ENCODE measurements around the gene LANCL2. TPM values are rescaled to one million over a fixed set of nuclear protein-coding genes. Genes with fewer than 3 reads are reported as not detected.

Gene LANCL2
- total and polyA plus RNA-seq, 2 of the 4 experiments (the other 2 are of a cell fraction), result 11.7 to 17.9 TPM

DNA sequence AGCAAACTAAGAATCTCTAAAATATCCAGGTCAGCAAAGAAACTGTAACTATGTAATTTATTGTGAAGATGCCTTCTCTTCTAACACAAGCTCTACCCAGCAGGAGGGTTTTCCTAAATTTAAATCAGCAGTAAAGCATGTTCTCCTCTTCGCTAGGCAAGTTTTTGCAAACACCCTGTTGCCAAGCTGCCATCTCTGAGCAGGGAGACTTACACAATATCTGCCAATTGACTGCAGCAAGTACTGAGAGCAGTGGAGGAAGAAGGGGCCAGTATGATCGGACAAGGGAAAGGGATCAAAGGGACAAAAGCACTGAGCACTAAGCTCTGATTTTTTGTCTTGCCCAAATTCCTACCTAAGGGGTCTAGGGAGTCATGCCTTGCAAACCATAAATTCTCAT is 16.0 kb upstream of the LANCL2 start:
- Histone ChIP-seq H4K5ac (ENCODE audit: low read depth, low read length) (no peak overlapping the region), H2BK20ac (ENCODE audit: low read depth, low read length) (no peak overlapping the region), H3K56ac (ENCODE audit: extremely low read depth, insufficient read depth, low read length) (no peak overlapping the region), H4K91ac (ENCODE audit: insufficient read depth, low read depth, low read length) (no peak overlapping the region), H2BK120ac (ENCODE audit: low read depth, low read length) (no peak overlapping the region), H2AFZ (replicated peaks; ENCODE audit: low read length, poor library complexity) (no peak overlapping the region), H2AK5ac (ENCODE audit: low read depth, low read length) (no peak overlapping the region), H4K8ac (ENCODE audit: low read depth in 2 of 2, low read length in 2 of 2) (no peak overlapping the region), H3K14ac (replicated peaks; ENCODE audit: low read depth, low read length) (no peak overlapping the region), H3K4me2 (ENCODE audit: low read depth, low read length) (no peak overlapping the region), H3K4ac (ENCODE audit: low read depth, low read length) (no peak overlapping the region), H3K23ac (ENCODE audit: low read depth, low read length) (no peak overlapping the region), H2BK15ac (ENCODE audit: low read depth, low read length) (no peak overlapping the region), H3K9ac (ENCODE audit: low read depth, low read length) (no peak overlapping the region), H3K79me1 (ENCODE audit: low read depth in 1 of 2, low read length in 2 of 2) (no peaks in the 10 kb centered on the region), H3K9me1 (ENCODE audit: insufficient read depth, low read length) (no peaks in the 10 kb centered on the region), H3K27ac (ENCODE audit: insufficient read depth, low read length) (no peak overlapping the region), H3K18ac (ENCODE audit: low read depth, low read length) (no peak overlapping the region), H3K4me3 (ENCODE audit: insufficient read depth, low read depth, low read length) (no peak overlapping the region), H2BK5ac (ENCODE audit: low read depth, low read length, poor library complexity, severe bottlenecking) (no peak overlapping the region), H3K9me3 (ENCODE audit: control insufficient read depth, insufficient read depth, low read length) (peaks cover 4% of the 10 kb centered on the region), H2AK9ac (replicated peaks; ENCODE audit: low read depth, low read length, poor library complexity) (no peak overlapping the region), H4K20me1 (ENCODE audit: insufficient read depth, low read length) (no peaks in the 10 kb centered on the region), H3K27me3 (ENCODE audit: control insufficient read depth, insufficient read depth, low read length) (peaks cover 11% of the 10 kb centered on the region), H3K36me3 (ENCODE audit: control insufficient read depth, insufficient read depth, low read length) (no peaks in the 10 kb centered on the region), H3K4me1 (ENCODE audit: control insufficient read depth, insufficient read depth, low read length) (no peaks in the 10 kb centered on the region)
- dilution Hi-C loops (cut with HindIII; ENCODE audit: low sequenced_read_pairs, unreplicated experiment), result no loop called here
- no TSS peak for BruUV-seq (replicated peaks)
- POLR2A ChIA-PET (ENCODE audit: unreplicated experiment), result no interaction called here
- in situ Hi-C loops (cut with MboI; ENCODE audit: low sequenced_read_pairs), result no loop called here
- CTCF ChIA-PET, result no interaction called here
- WGBS, 2 experiments (ENCODE audit: extremely low coverage in 2 of 2, insufficient read length in 1 of 2), result no CpG with 5 or more reads among the region's 2 CpGs
- intact Hi-C loops (cut with micrococcal nuclease), result no loop called here
- no peak for DNase-seq
- TF ChIP-seq MAZ (IDR thresholded peaks at IDR 0.05; ENCODE audit: borderline replicate concordance, low read depth, low read length), result no peak
- TF ChIP-seq CHD1 (IDR thresholded peaks at IDR 0.05; ENCODE audit: low read depth, low read length), result no peak
- TF ChIP-seq, protein P1, sequence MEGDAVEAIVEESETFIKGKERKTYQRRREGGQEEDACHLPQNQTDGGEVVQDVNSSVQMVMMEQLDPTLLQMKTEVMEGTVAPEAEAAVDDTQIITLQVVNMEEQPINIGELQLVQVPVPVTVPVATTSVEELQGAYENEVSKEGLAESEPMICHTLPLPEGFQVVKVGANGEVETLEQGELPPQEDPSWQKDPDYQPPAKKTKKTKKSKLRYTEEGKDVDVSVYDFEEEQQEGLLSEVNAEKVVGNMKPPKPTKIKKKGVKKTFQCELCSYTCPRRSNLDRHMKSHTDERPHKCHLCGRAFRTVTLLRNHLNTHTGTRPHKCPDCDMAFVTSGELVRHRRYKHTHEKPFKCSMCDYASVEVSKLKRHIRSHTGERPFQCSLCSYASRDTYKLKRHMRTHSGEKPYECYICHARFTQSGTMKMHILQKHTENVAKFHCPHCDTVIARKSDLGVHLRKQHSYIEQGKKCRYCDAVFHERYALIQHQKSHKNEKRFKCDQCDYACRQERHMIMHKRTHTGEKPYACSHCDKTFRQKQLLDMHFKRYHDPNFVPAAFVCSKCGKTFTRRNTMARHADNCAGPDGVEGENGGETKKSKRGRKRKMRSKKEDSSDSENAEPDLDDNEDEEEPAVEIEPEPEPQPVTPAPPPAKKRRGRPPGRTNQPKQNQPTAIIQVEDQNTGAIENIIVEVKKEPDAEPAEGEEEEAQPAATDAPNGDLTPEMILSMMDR (conservative IDR thresholded peaks at IDR 0.05; ENCODE audit: low read depth, low read length), result no peak
- TF ChIP-seq, protein P2, sequence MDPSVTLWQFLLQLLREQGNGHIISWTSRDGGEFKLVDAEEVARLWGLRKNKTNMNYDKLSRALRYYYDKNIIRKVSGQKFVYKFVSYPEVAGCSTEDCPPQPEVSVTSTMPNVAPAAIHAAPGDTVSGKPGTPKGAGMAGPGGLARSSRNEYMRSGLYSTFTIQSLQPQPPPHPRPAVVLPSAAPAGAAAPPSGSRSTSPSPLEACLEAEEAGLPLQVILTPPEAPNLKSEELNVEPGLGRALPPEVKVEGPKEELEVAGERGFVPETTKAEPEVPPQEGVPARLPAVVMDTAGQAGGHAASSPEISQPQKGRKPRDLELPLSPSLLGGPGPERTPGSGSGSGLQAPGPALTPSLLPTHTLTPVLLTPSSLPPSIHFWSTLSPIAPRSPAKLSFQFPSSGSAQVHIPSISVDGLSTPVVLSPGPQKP (IDR thresholded peaks at IDR 0.05; ENCODE audit: borderline replicate concordance, low read depth, low read length), result no peak
- no peak for TF ChIP-seq BHLHE40 (IDR thresholded peaks at IDR 0.05; ENCODE audit: low read depth, low read length)
- TF ChIP-seq RAD21 (IDR thresholded peaks at IDR 0.05; ENCODE audit: low read length), result no peak
- TF ChIP-seq RFX5 (IDR thresholded peaks at IDR 0.05; ENCODE audit: low read depth, low read length), result no peak
- no peak for TF ChIP-seq CEBPB (IDR thresholded peaks at IDR 0.05; ENCODE audit: low read depth, low read length)
- TF ChIP-seq, protein P3, sequence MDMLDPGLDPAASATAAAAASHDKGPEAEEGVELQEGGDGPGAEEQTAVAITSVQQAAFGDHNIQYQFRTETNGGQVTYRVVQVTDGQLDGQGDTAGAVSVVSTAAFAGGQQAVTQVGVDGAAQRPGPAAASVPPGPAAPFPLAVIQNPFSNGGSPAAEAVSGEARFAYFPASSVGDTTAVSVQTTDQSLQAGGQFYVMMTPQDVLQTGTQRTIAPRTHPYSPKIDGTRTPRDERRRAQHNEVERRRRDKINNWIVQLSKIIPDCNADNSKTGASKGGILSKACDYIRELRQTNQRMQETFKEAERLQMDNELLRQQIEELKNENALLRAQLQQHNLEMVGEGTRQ (IDR thresholded peaks at IDR 0.05; ENCODE audit: low read depth, low read length), result no peak
- TF ChIP-seq SMC3 (IDR thresholded peaks at IDR 0.05; ENCODE audit: low read depth, low read length), result no peak
- TF ChIP-seq MAFK (IDR thresholded peaks at IDR 0.05; ENCODE audit: low read depth, low read length), result no peak
- no peak for TF ChIP-seq POLR2A (IDR thresholded peaks at IDR 0.05; ENCODE audit: low read depth, low read length)
- no peak for TF ChIP-seq FOS (IDR thresholded peaks at IDR 0.05; ENCODE audit: low read depth, low read length)
- no peak for TF ChIP-seq RCOR1 (IDR thresholded peaks at IDR 0.05; ENCODE audit: insufficient replicate concordance, low read length)
- TF ChIP-seq NFE2L2 (IDR thresholded peaks at IDR 0.05; ENCODE audit: low read depth, low read length), result no peak
- ATAC-seq (ENCODE audit: low read depth), result no peak

Measured in IMR-90 (cell line).